Right lobe of liver (tissue), 4 donors: ENCODE results near the gene VPS13A.

ENCODE experiments used
- POLR2A ChIP-seq: fragments of 450-650 bp; IDR thresholded peaks from one replicate; pipeline ENCODE4 v1.6.1; 2017; ENCODE audit warnings: antibody characterized with exemption, mild to moderate bottlenecking
- TF ChIP-seq, protein P1 (sequence below), 4 donors: fragments of 200-600 bp in 3 of 4; fragments of 450-650 bp in 1 of 4; IDR thresholded peaks; one replicate each; pipeline versions ENCODE4 v1.5.1 to v1.8.0; 2016 to 2022; ENCODE audit warnings: antibody characterized with exemption in 4 of 4, mild to moderate bottlenecking in 2 of 4
- donor health status: DM: no; HTN: no; CAD: no.
- donor health status: DM: no; HTN: no; CAD: no.
- donor health status: DM: no; HTN: yes; CAD: no.

GRCh38 chr9:77386187-77386586, 208.9 kb downstream of the VPS13A start:
- TF ChIP-seq, protein P1, sequence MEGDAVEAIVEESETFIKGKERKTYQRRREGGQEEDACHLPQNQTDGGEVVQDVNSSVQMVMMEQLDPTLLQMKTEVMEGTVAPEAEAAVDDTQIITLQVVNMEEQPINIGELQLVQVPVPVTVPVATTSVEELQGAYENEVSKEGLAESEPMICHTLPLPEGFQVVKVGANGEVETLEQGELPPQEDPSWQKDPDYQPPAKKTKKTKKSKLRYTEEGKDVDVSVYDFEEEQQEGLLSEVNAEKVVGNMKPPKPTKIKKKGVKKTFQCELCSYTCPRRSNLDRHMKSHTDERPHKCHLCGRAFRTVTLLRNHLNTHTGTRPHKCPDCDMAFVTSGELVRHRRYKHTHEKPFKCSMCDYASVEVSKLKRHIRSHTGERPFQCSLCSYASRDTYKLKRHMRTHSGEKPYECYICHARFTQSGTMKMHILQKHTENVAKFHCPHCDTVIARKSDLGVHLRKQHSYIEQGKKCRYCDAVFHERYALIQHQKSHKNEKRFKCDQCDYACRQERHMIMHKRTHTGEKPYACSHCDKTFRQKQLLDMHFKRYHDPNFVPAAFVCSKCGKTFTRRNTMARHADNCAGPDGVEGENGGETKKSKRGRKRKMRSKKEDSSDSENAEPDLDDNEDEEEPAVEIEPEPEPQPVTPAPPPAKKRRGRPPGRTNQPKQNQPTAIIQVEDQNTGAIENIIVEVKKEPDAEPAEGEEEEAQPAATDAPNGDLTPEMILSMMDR (IDR thresholded peaks at IDR 0.05) = no peak
- TF ChIP-seq POLR2A = no peak
